Transverse colon (tissue), 4 donors: ENCODE results near the gene DOCK6. TPM values are rescaled to one million over a fixed set of nuclear protein-coding genes. Genes with fewer than 3 reads are reported as not detected.

ENCODE experiments used
- DNase-seq: peaks from one replicate; pipeline ENCODE4 v3.0.0-alpha.2; 2019
- H3K27ac ChIP-seq, 4 donors: fragments of 200-600 bp; sonication (generic); 2 replicates each; pipeline ENCODE4 v1.5.1; 2016 to 2018; ENCODE audit warnings: inconsistent platforms in 4 of 4
- H3K27me3 ChIP-seq: fragments of 200-600 bp; sonication (generic); 2 replicates; pipeline ENCODE4 v1.5.1; 2017; ENCODE audit warnings: inconsistent platforms
- H3K36me3 ChIP-seq, 4 donors: fragments of 200-600 bp; sonication (generic); 2 replicates each; pipeline ENCODE4 v1.5.1; 2017 to 2019; ENCODE audit warnings: inconsistent platforms in 4 of 4
- H3K4me1 ChIP-seq, 4 donors: fragments of 200-600 bp; sonication (generic); 2 replicates each; pipeline ENCODE4 v1.5.1; 2017 to 2020; ENCODE audit warnings: inconsistent platforms in 4 of 4
- H3K4me3 ChIP-seq, 4 donors: fragments of 200-600 bp; sonication (generic); 1 replicate in 1 of 4; 2 replicates in 3 of 4; pipeline versions ENCODE4 v1.5.1 to v1.6.1; 2017 to 2019; ENCODE audit warnings: inconsistent platforms in 4 of 4
- H3K9me3 ChIP-seq, 2 donors: fragments of 200-600 bp; sonication (generic); 2 replicates each; pipeline ENCODE4 v1.5.1; 2017 to 2019; ENCODE audit warnings: inconsistent platforms in 2 of 2
- CTCF ChIP-seq, 5 experiments: fragments of 200-600 bp in 3 of 5; fragments of 450-650 bp in 2 of 5; sonication (generic) in 3 of 5; IDR thresholded peaks; 1 replicate in 2 of 5; 2 replicates in 3 of 5; pipeline ENCODE4 v1.5.1; 2016 to 2017; ENCODE audit warnings: antibody characterized with exemption in 5 of 5, inconsistent platforms in 3 of 5, mild to moderate bottlenecking in 2 of 5, moderate library complexity in 1 of 5
- EP300 ChIP-seq: sonication (generic); formaldehyde crosslinking; IDR thresholded peaks from one replicate; pipeline ENCODE4 v1.6.1; 2017; ENCODE audit warnings: antibody characterized with exemption, low read depth
- POLR2A ChIP-seq: fragments of 450-650 bp; IDR thresholded peaks from one replicate; pipeline ENCODE4 v1.6.1; 2016; ENCODE audit warnings: antibody characterized with exemption, mild to moderate bottlenecking, moderate library complexity
- POLR2AphosphoS5 ChIP-seq, 3 donors: sonication (generic); formaldehyde crosslinking; IDR thresholded peaks; one replicate each; pipeline ENCODE4 v1.6.1; 2016; ENCODE audit warnings: antibody characterized with exemption in 3 of 3
- WGBS, 2 donors: methylation state at CpG; one replicate each; pipeline ENCODE4 v1.1.5; 2018; ENCODE audit warnings: low coverage in 1 of 2; 5-methylcytosine and 5-hydroxymethylcytosine counted together
- in situ Hi-C, 4 donors: fragments of 200-750 bp; cut with MboI; loops; one replicate each; pipeline versions ENCODE4 v1.15.0 to v1.15.1; 2017; ENCODE audit warnings: low sequenced_read_pairs in 3 of 4, low pct_ligation_motif_present in 1 of 4, low pct_unique_long_range_greater_than_20kb in 1 of 4
- intact Hi-C: fragments of 100-400 bp; cut with DNase I; formaldehyde crosslinking; loops from one replicate; pipeline ENCODE4 v1.15.1; 2023; ENCODE audit warnings: low total_unique reads
- total RNA-seq, 4 donors: library from RNA; depleted of rRNA; stranded (reverse); fragments of >200 nt; gene quantifications; one replicate each; pipeline ENCODE4 v1.1.0, GENCODE V29; 2016

The DOCK6 gene
- total RNA-seq, 4 donors from 2014 or later: 66.4 to 268 (median 78.4) TPM

- 91% methylated on average over 7 of the region's 7 CpGs; no CpG with 5 or more reads in 1 of the 2 donors for WGBS, 2 donors
- in situ Hi-C loops (no loop called here), intact Hi-C loops (loop anchor here (5.0 kb wide), 1 partner anchor 426 kb away; no protein-coding TSS in a partner anchor)
- Histone ChIP-seq H3K27me3 (no peaks in the 10 kb centered on the region), H3K9me3 (no peaks in the 10 kb centered on the region), H3K36me3 (no peaks in the 10 kb centered on the region), H3K27ac (peak overlapping the region in 2 of 4 donors; percentile 26 to 28), H3K4me1 (peaks cover 0 to 7% (median 6%) of the 10 kb centered on the region in 4 donors), H3K4me3 (no peak overlapping the region)
- no peak for DNase-seq
- TF ChIP-seq POLR2A (no peak), POLR2AphosphoS5 (IDR thresholded peaks at IDR 0.05) (no peak), CTCF (IDR thresholded peaks at IDR 0.05) (no peak), EP300 (no peak)
Measured at GRCh38 chr19:11243798-11244169, 18.5 kb downstream of the DOCK6 start.

GRCh38 chr19:11242864-11243797 lies 19.2 kb downstream of the DOCK6 start:
- intact Hi-C loops (loop anchor here (5.0 kb wide), 1 partner anchor 426 kb away; no protein-coding TSS in a partner anchor), in situ Hi-C loops (no loop called here)
- H3K4me1 ChIP-seq: peaks cover 0 to 7% (median 6%) of the 10 kb centered on the region in 4 donors
- H3K4me3 ChIP-seq: no peak overlapping the region
- H3K27me3 ChIP-seq: no peaks in the 10 kb centered on the region
- peak overlapping the region in 2 of 4 donors; percentile 26 to 28 for H3K27ac ChIP-seq
- peak; percentile 92 for DNase-seq
- 44 to 97% methylated on average over 5 to 45 of the region's 48 CpGs for WGBS, 2 donors
- no peaks in the 10 kb centered on the region for H3K9me3 ChIP-seq
- H3K36me3 ChIP-seq: no peaks in the 10 kb centered on the region
- peak; percentile 67 to 87 (median 73) for TF ChIP-seq CTCF (IDR thresholded peaks at IDR 0.05)
- no peak for TF ChIP-seq POLR2A

GRCh38 chr19:11242025-11242424 lies 20.3 kb downstream of the DOCK6 start:
- no peak for DNase-seq
- Histone ChIP-seq H3K4me1 (peaks cover 0 to 7% (median 6%) of the 10 kb centered on the region in 4 donors), H3K27me3 (no peaks in the 10 kb centered on the region), H3K4me3 (no peak overlapping the region), H3K27ac (no peak overlapping the region), H3K9me3 (no peaks in the 10 kb centered on the region), H3K36me3 (no peaks in the 10 kb centered on the region)
- TF ChIP-seq EP300: no peak
- no peak for TF ChIP-seq POLR2A
- TF ChIP-seq CTCF (IDR thresholded peaks at IDR 0.05): no peak
- no peak for TF ChIP-seq POLR2AphosphoS5 (IDR thresholded peaks at IDR 0.05)
- in situ Hi-C loops: no loop called here
- intact Hi-C loops: loop anchor here (5.0 kb wide), 1 partner anchor 425 kb away; no protein-coding TSS in a partner anchor
- WGBS, 2 donors: 87 to 92% methylated on average over 3 to 11 of the region's 11 CpGs

GRCh38 chr19:11240008-11240444 lies 22.3 kb downstream of the DOCK6 start:
- WGBS, 2 donors: 97% methylated on average over 6 of the region's 8 CpGs; no CpG with 5 or more reads in 1 of the 2 donors
- Histone ChIP-seq H3K4me3 (no peak overlapping the region), H3K36me3 (peaks cover 0 to 3% (median 0%) of the 10 kb centered on the region in 4 donors), H3K4me1 (peaks cover 0 to 7% (median 6%) of the 10 kb centered on the region in 4 donors), H3K27me3 (no peaks in the 10 kb centered on the region), H3K9me3 (no peaks in the 10 kb centered on the region), H3K27ac (no peak overlapping the region)
- intact Hi-C loops (loop anchor here (5.0 kb wide), 1 partner anchor 423 kb away; no protein-coding TSS in a partner anchor), in situ Hi-C loops (no loop called here)
- TF ChIP-seq EP300 (no peak), CTCF (IDR thresholded peaks at IDR 0.05) (no peak), POLR2AphosphoS5 (IDR thresholded peaks at IDR 0.05) (no peak), POLR2A (no peak)
- DNase-seq: no peak
